Prostate gland (tissue), 2 donors: Measurements from ENCODE around the gene SKAP1. TPM values are rescaled to one million over a fixed set of nuclear protein-coding genes. Genes with fewer than 3 reads are reported as not detected.
"Not testable (repeated sequence)": the region's sequence is repeated elsewhere in the genome, so short reads cannot be mapped to it uniquely, and the experiment has no call there.

Source experiments
- DNase-seq: peaks from one replicate; pipeline ENCODE4 v3.0.0-alpha.2; 2019; ENCODE audit warnings: low spot score
- H3K27ac ChIP-seq, 2 donors: fragments of 200-600 bp; sonication (generic); 2 replicates each; pipeline ENCODE4 v1.5.1; 2017 to 2019
- H3K27me3 ChIP-seq: fragments of 200-600 bp; sonication (generic); replicated peaks from 2 replicates; pipeline ENCODE4 v1.5.1; 2019; ENCODE audit not compliant: insufficient read depth
- H3K36me3 ChIP-seq, 2 donors: fragments of 200-600 bp; sonication (generic); 1 replicate in 1 of 2; 2 replicates in 1 of 2; pipeline versions ENCODE4 v1.5.1 to v1.8.1; 2017 to 2019
- H3K4me1 ChIP-seq: fragments of 200-600 bp; sonication (generic); replicated peaks from 2 replicates; pipeline ENCODE4 v1.5.1; 2019
- H3K4me3 ChIP-seq, 2 donors: fragments of 200-600 bp; sonication (generic); 2 replicates each; pipeline ENCODE4 v1.5.1; 2017 to 2019
- H3K9me3 ChIP-seq: fragments of 200-600 bp; sonication (generic); 2 replicates; pipeline ENCODE4 v1.5.1; 2017
- CTCF ChIP-seq, 4 experiments: fragments of 200-600 bp in 2 of 4; fragments of 450-650 bp in 2 of 4; sonication (generic) in 2 of 4; IDR thresholded peaks; 1 replicate in 3 of 4; 2 replicates in 1 of 4; pipeline ENCODE4 v1.5.1; 2016 to 2019; ENCODE audit warnings: antibody characterized with exemption in 4 of 4, mild to moderate bottlenecking in 2 of 4, moderate library complexity in 2 of 4
- POLR2A ChIP-seq: fragments of 450-650 bp; IDR thresholded peaks from one replicate; pipeline ENCODE4 v1.6.1; 2016; ENCODE audit warnings: antibody characterized with exemption, mild to moderate bottlenecking
- POLR2AphosphoS5 ChIP-seq: sonication (generic); formaldehyde crosslinking; IDR thresholded peaks from one replicate; pipeline ENCODE4 v1.6.1; 2017; ENCODE audit warnings: antibody characterized with exemption
- WGBS: methylation state at CpG from one replicate; pipeline ENCODE4 v1.1.5; 2018; 5-methylcytosine and 5-hydroxymethylcytosine counted together
- intact Hi-C: fragments of 100-400 bp; cut with DNase I; formaldehyde crosslinking; loops from one replicate; pipeline ENCODE4 v1.14.2; 2022
- total RNA-seq, 2 donors: library from RNA; depleted of rRNA; stranded (reverse); fragments of >200 nt; gene quantifications; one replicate each; pipeline ENCODE4 v1.1.0, GENCODE V29; 2016

SKAP1 gene
- total RNA-seq, 2 donors from 2014 or later = 1.1 to 1.4 TPM

- H3K27me3 ChIP-seq = no peaks in the 10 kb centered on the region
- DNase-seq = no peak
- H3K4me1 ChIP-seq = no peaks in the 10 kb centered on the region
- WGBS = 43% methylated on average over 2 of the region's 2 CpGs
- no peaks in the 10 kb centered on the region for H3K9me3 ChIP-seq
- no peak overlapping the region for H3K27ac ChIP-seq
- TF ChIP-seq CTCF (IDR thresholded peaks at IDR 0.05) (no peak), POLR2AphosphoS5 (no peak), POLR2A (no peak)
- H3K4me3 ChIP-seq = no peak overlapping the region
- no peaks in the 10 kb centered on the region for H3K36me3 ChIP-seq
- intact Hi-C loops = no loop called here
Measured at GRCh38 chr17:48253975-48254374, 176.0 kb downstream of the SKAP1 start.

GRCh38 chr17:48251950-48252349, 178.1 kb downstream of the SKAP1 start:
- intact Hi-C loops = no loop called here
- 75% methylated on average over 3 of the region's 3 CpGs for WGBS
- Histone ChIP-seq H3K27me3 (no peaks in the 10 kb centered on the region), H3K9me3 (no peaks in the 10 kb centered on the region), H3K27ac (no peak overlapping the region), H3K4me1 (no peaks in the 10 kb centered on the region), H3K4me3 (no peak overlapping the region), H3K36me3 (no peaks in the 10 kb centered on the region)
- no peak for DNase-seq
- no peak for TF ChIP-seq POLR2AphosphoS5

- Histone ChIP-seq H3K4me3 (no peak overlapping the region), H3K27me3 (no peaks in the 10 kb centered on the region), H3K36me3 (no peaks in the 10 kb centered on the region), H3K9me3 (no peaks in the 10 kb centered on the region), H3K27ac (no peak overlapping the region), H3K4me1 (no peaks in the 10 kb centered on the region)
- 46% methylated on average over 8 of the region's 8 CpGs for WGBS
- no peak for TF ChIP-seq POLR2A
- no peak for TF ChIP-seq CTCF (IDR thresholded peaks at IDR 0.05)
- TF ChIP-seq POLR2AphosphoS5 = no peak
- DNase-seq = no peak
- intact Hi-C loops = no loop called here
Measured at GRCh38 chr17:48250949-48251348, 179.1 kb downstream of the SKAP1 start.

- intact Hi-C loops, H3K4me1 ChIP-seq, H3K36me3 ChIP-seq, H3K27ac ChIP-seq, DNase-seq, H3K27me3 ChIP-seq, H3K4me3 ChIP-seq, H3K9me3 ChIP-seq: not testable (repeated sequence)
- WGBS = 96% methylated on average over 5 of the region's 5 CpGs
Measured at GRCh38 chr17:48250059-48250458, 180.0 kb downstream of the SKAP1 start.

GRCh38 chr17:48247603-48248002, 182.4 kb downstream of the SKAP1 start:
- Histone ChIP-seq H3K4me3 (no peak overlapping the region), H3K27ac (no peak overlapping the region), H3K36me3 (no peaks in the 10 kb centered on the region), H3K9me3 (no peaks in the 10 kb centered on the region), H3K4me1 (no peaks in the 10 kb centered on the region), H3K27me3 (no peaks in the 10 kb centered on the region)
- intact Hi-C loops = no loop called here
- no peak for DNase-seq
- WGBS = 89% methylated on average over 3 of the region's 3 CpGs
- no peak for TF ChIP-seq CTCF (IDR thresholded peaks at IDR 0.05)
- TF ChIP-seq POLR2AphosphoS5 = no peak
- no peak for TF ChIP-seq POLR2A

GRCh38 chr17:48247038-48247437, 183.0 kb downstream of the SKAP1 start:
- TF ChIP-seq POLR2AphosphoS5 (no peak), CTCF (IDR thresholded peaks at IDR 0.05) (no peak), POLR2A (no peak)
- no peak overlapping the region for H3K4me3 ChIP-seq
- 76% methylated on average over 1 of the region's 1 CpG for WGBS

More at GRCh38 chr17:48247038-48247437, 183.0 kb downstream of the SKAP1 start:
- Histone ChIP-seq H3K27me3 (no peaks in the 10 kb centered on the region), H3K9me3 (no peaks in the 10 kb centered on the region), H3K27ac (no peak overlapping the region), H3K36me3 (no peaks in the 10 kb centered on the region), H3K4me1 (no peaks in the 10 kb centered on the region)
- intact Hi-C loops = no loop called here
- no peak for DNase-seq
